Ascending aorta (tissue), 2 donors: ENCODE results near the gene NRXN2. TPM values are rescaled to one million over a fixed set of nuclear protein-coding genes. Genes with fewer than 3 reads are reported as not detected.

Source experiments
- DNase-seq, 2 donors: peaks; one replicate each; pipeline ENCODE4 v3.0.0-alpha.2; 2019; ENCODE audit warnings: low spot score in 2 of 2
- H3K27ac ChIP-seq, 2 donors: fragments of 200-600 bp; sonication (generic); one replicate each; pipeline ENCODE4 v1.5.1; 2016 to 2017; ENCODE audit warnings: mild to moderate bottlenecking in 1 of 2
- H3K27me3 ChIP-seq: fragments of 200-600 bp; sonication (generic); one replicate; pipeline ENCODE4 v1.5.1; 2017
- H3K36me3 ChIP-seq, 2 donors: fragments of 200-600 bp; sonication (generic); one replicate each; pipeline ENCODE4 v1.5.1; 2016
- H3K4me1 ChIP-seq, 2 donors: fragments of 200-600 bp; sonication (generic); one replicate each; pipeline ENCODE4 v1.5.1; 2016 to 2017; ENCODE audit warnings: mild to moderate bottlenecking in 1 of 2
- H3K4me3 ChIP-seq, 2 donors: fragments of 200-600 bp; sonication (generic); one replicate each; pipeline ENCODE4 v1.5.1; 2016 to 2017; ENCODE audit warnings: mild to moderate bottlenecking in 1 of 2
- H3K9me3 ChIP-seq, 2 donors: fragments of 200-600 bp; sonication (generic); one replicate each; pipeline ENCODE4 v1.5.1; 2016
- intact Hi-C: fragments of 100-400 bp; cut with DNase I; formaldehyde crosslinking; loops from one replicate; pipeline ENCODE4 v1.15.1; 2023
- total RNA-seq: library from RNA; depleted of rRNA; stranded (reverse); fragments of >200 nt; gene quantifications from one replicate; pipeline ENCODE4 v1.1.0, GENCODE V29; 2016
- TF ChIP-seq, protein P1 (sequence below), 3 experiments: fragments of 200-600 bp in 2 of 3; fragments of 450-650 bp in 1 of 3; sonication (generic) in 2 of 3; IDR thresholded peaks; one replicate each; pipeline ENCODE4 v1.5.1; 2016 to 2019; ENCODE audit warnings: antibody characterized with exemption in 3 of 3, mild to moderate bottlenecking in 1 of 3, moderate library complexity in 1 of 3

Gene NRXN2
- total RNA-seq, 1 donor from 2014 or later, result 26.0 TPM

DNA sequence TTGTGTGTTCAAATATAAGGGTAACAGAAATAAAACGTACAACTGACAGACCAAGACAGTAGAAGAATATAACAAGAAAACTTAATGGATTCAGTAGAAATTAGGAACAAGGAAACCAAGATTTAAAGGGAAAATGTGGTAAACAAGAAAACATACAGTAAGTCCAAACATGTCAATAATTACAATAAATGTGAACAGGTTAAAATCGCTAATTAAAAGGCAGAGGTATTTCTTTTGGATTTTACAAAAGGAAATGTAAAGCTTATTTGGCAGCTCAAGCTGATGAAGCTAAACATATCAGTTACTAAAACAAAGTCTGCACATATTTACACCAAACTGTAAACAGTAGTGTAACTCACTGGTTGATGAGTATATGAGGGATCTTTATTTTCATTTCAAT, 134.3 kb downstream of the NRXN2 start:
- intact Hi-C loops, result no loop called here
- H3K9me3 ChIP-seq, result peaks cover 0 to 7% of the 10 kb centered on the region in 2 donors
- H3K27ac ChIP-seq, result no peak overlapping the region
- TF ChIP-seq, protein P1, sequence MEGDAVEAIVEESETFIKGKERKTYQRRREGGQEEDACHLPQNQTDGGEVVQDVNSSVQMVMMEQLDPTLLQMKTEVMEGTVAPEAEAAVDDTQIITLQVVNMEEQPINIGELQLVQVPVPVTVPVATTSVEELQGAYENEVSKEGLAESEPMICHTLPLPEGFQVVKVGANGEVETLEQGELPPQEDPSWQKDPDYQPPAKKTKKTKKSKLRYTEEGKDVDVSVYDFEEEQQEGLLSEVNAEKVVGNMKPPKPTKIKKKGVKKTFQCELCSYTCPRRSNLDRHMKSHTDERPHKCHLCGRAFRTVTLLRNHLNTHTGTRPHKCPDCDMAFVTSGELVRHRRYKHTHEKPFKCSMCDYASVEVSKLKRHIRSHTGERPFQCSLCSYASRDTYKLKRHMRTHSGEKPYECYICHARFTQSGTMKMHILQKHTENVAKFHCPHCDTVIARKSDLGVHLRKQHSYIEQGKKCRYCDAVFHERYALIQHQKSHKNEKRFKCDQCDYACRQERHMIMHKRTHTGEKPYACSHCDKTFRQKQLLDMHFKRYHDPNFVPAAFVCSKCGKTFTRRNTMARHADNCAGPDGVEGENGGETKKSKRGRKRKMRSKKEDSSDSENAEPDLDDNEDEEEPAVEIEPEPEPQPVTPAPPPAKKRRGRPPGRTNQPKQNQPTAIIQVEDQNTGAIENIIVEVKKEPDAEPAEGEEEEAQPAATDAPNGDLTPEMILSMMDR (IDR thresholded peaks at IDR 0.05), result no peak
- H3K4me3 ChIP-seq, result no peak overlapping the region
- no peaks in the 10 kb centered on the region for H3K27me3 ChIP-seq
- no peaks in the 10 kb centered on the region for H3K4me1 ChIP-seq
- no peak for DNase-seq
- H3K36me3 ChIP-seq, result no peaks in the 10 kb centered on the region

DNA sequence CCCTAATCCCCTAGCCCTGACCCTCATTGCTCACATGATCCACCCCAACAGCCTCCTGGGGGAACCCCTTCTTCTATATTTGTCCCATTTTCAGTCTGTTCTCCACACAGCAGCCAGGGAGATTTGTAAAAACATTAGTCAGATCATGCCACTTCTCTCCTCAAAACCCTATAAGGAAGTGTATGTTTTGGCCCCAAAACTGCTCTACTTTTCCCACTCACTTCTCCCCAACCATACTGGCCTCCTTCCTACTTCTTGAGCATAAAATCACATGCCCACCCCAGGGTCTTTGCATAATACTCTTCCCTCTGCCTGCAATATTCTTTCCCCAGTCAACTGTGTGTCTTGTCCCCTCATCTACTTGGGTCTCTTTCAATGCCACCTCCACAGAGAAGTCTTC, 136.6 kb downstream of the NRXN2 start:
- Histone ChIP-seq H3K27ac (no peak overlapping the region), H3K4me3 (no peak overlapping the region), H3K9me3 (peaks cover 0 to 7% of the 10 kb centered on the region in 2 donors), H3K36me3 (no peaks in the 10 kb centered on the region), H3K4me1 (no peaks in the 10 kb centered on the region), H3K27me3 (no peaks in the 10 kb centered on the region)
- TF ChIP-seq, protein P1 (IDR thresholded peaks at IDR 0.05), result no peak
- no peak for DNase-seq
- intact Hi-C loops, result no loop called here

DNA sequence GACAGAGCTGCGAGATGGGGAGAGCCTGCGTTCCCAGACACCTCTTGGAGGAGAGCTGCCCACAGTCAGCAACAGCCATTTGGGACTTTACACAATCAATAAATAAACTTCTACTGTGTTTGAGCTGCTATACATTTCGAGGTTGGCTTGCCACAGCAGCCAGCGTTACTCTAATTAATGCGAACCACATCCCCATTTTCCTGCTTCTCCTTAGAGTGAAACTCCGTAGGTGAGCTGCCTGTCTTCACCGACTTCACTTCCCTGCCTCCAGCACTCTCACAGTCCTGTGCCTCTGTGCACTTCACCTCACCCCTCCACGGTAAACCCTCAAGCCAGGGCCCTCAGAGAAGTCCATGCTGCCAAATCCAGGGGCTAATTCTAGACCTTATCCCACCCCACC, 137.8 kb downstream of the NRXN2 start:
- H3K36me3 ChIP-seq, result no peaks in the 10 kb centered on the region
- H3K4me1 ChIP-seq, result peaks cover 0 to 5% of the 10 kb centered on the region in 2 donors
- DNase-seq, result no peak
- H3K9me3 ChIP-seq, result peaks cover 0 to 7% of the 10 kb centered on the region in 2 donors
- H3K27ac ChIP-seq, result no peak overlapping the region
- intact Hi-C loops, result no loop called here
- no peak overlapping the region for H3K4me3 ChIP-seq
- TF ChIP-seq, protein P1 (IDR thresholded peaks at IDR 0.05), result no peak
- H3K27me3 ChIP-seq, result no peaks in the 10 kb centered on the region

DNA sequence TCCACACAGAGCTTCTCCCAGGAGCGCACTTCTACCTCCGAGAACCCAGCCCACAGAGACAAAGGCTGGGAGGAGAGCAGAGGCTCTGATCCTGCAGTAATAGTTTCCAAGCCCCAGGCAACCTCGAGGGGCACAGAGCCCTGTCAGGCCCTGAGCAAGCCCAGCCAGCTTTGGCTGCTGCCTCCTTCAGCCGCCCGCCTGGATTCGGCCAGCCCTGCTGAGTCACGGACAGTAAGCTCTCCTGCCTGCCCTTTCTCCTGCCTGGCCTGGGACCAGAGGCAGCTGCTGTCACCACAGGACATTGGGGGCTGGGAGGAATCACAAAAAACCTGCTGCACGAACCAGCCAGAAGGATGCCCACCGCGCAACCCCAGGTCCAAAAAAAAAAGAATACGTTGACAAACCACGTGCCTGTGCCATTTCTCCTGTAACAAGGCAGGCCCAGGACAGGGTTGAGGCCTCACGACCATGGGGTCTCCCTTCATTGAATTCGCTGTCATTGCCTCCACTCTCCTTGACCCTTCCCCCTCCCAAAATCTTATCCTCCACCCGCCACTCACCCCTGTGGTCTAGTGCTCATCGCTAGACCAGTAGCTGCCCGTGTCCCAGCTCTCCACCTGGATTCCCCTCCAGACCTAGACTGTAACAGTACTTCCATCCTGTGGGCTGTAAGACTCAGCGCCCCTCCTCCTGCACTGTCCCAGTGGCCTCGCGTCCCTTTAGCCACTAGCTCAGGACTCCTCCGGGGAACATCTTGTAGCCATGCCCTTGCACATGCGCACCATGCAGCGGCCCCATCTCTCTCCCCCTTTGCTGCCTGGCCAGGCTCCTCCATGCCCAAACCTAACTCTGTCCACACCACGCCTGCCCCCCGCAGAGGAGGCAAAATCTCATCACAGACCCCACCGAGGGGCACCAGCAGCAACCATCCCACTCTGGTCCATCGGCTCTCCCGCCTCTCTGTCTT, 139.4 kb downstream of the NRXN2 start:
- no peak overlapping the region for H3K4me3 ChIP-seq
- no peaks in the 10 kb centered on the region for H3K36me3 ChIP-seq
- H3K27me3 ChIP-seq, result no peaks in the 10 kb centered on the region
- no peak overlapping the region for H3K27ac ChIP-seq
- no peak for DNase-seq
- H3K9me3 ChIP-seq, result no peaks in the 10 kb centered on the region
- H3K4me1 ChIP-seq, result peaks cover 0 to 8% of the 10 kb centered on the region in 2 donors
- TF ChIP-seq, protein P1 (IDR thresholded peaks at IDR 0.05), result no peak
- intact Hi-C loops, result no loop called here

DNA sequence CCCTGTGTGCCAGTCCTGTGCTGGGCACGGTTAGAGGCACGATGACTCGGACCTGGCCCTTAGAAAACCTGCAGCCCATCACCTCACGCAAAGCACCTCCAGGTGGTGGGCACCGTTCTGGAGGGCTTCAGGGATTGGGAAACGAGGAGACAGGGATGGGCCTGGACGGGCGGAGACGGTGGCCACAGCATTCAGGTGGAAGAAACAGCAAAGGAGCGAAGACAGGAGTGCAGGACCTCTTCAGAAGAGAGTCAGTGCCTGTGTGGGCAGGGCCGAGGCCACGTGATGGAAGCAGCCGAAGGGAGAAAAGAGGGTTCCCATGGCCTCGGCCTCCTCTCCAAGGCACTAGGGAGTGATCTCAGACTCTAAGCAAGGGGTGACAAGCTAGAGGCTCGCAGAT, 140.1 kb downstream of the NRXN2 start:
- no peak for DNase-seq
- H3K27ac ChIP-seq, result no peak overlapping the region
- H3K4me3 ChIP-seq, result no peak overlapping the region
- no peaks in the 10 kb centered on the region for H3K27me3 ChIP-seq
- H3K4me1 ChIP-seq, result peaks cover 0 to 8% of the 10 kb centered on the region in 2 donors
- H3K9me3 ChIP-seq, result no peaks in the 10 kb centered on the region
- intact Hi-C loops, result no loop called here
- TF ChIP-seq, protein P1 (IDR thresholded peaks at IDR 0.05), result no peak
- H3K36me3 ChIP-seq, result no peaks in the 10 kb centered on the region
